Brain microvascular endothelial cell (primary cell): ENCODE results near the gene RABGGTA.

Source experiments
- DNase-seq: peaks from one replicate; pipeline ENCODE4 v3.0.0-alpha.2; 2020
- H3K27ac ChIP-seq: fragments of 250-450 bp; sonication (Bioruptor Pico); 2 replicates; pipeline ENCODE4 v1.5.1; 2020; ENCODE audit warnings: mild to moderate bottlenecking, moderate library complexity
- H3K27me3 ChIP-seq: fragments of 250-450 bp; sonication (Bioruptor Pico); replicated peaks from 2 replicates; pipeline ENCODE4 v1.5.1; 2020; ENCODE audit warnings: mild to moderate bottlenecking
- H3K36me3 ChIP-seq: fragments of 250-450 bp; sonication (Bioruptor Pico); replicated peaks from 2 replicates; pipeline ENCODE4 v1.5.1; 2020; ENCODE audit warnings: mild to moderate bottlenecking
- H3K4me3 ChIP-seq: 2 replicates; pipeline ENCODE4 v1.5.1; 2011; ENCODE audit warnings: low read depth, mild to moderate bottlenecking, control low read depth, low read length, moderate library complexity
- in situ Hi-C: cut with HindIII; loops from 2 replicates; pipeline ENCODE4 v1.10.0; 2017; ENCODE audit warnings: low sequenced_read_pairs, low pct_ligation_motif_present
- TF ChIP-seq, protein P1 (sequence below): IDR thresholded peaks from 2 replicates; pipeline ENCODE4 v1.5.1; 2011; ENCODE audit warnings: low read depth, mild to moderate bottlenecking, moderate library complexity, low read length, control low read depth, inconsistent platforms; ENCODE audit errors: missing control alignments

Gene RABGGTA

DNA sequence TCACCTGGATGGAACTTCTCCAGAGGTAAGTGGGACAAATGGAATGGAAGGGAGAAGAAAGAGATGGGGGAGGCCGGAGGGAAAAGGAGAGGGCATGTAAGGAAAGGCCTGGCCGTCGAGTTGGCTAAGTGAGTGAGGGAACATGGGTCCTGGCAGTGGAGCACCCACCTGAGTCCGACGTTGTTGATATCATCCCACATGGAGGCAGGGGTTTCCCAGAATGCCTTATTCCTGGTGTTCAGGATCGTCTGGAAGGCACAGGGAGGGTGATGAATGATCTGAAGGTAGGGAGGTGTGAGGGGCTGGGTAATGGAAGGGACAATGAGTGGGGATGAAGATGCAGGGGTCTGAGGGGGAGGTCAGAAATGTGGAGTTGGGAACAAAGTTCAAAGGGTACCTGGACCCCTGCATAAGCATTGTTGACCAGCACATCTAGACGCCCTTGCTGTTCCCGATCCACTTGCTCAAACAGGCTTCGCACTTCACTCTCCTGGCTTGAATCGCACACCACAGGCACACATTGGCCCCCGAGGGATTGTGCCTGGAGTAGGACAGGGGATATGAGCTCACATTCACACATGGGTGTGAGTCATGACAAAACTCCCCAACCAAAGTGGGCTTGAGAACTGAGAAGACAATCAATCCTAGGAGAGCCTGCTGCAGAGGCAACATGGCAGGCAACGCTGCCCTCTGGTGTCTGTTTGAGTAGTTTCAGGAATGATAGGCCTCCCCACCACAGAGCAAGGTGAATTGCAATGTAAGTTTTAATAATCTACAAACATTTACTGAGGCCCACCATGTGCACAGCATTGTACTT, 25.2 kb upstream of the RABGGTA start:
- in situ Hi-C loops, result loop anchor here (10.0 kb wide), 1 partner anchor 52 kb away; the partner anchor contains the start of gene TINF2
- peak; percentile 91 for DNase-seq
- H3K36me3 ChIP-seq, result peaks cover 9% of the 10 kb centered on the region
- no peaks in the 10 kb centered on the region for H3K27me3 ChIP-seq
- TF ChIP-seq, protein P1, sequence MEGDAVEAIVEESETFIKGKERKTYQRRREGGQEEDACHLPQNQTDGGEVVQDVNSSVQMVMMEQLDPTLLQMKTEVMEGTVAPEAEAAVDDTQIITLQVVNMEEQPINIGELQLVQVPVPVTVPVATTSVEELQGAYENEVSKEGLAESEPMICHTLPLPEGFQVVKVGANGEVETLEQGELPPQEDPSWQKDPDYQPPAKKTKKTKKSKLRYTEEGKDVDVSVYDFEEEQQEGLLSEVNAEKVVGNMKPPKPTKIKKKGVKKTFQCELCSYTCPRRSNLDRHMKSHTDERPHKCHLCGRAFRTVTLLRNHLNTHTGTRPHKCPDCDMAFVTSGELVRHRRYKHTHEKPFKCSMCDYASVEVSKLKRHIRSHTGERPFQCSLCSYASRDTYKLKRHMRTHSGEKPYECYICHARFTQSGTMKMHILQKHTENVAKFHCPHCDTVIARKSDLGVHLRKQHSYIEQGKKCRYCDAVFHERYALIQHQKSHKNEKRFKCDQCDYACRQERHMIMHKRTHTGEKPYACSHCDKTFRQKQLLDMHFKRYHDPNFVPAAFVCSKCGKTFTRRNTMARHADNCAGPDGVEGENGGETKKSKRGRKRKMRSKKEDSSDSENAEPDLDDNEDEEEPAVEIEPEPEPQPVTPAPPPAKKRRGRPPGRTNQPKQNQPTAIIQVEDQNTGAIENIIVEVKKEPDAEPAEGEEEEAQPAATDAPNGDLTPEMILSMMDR, result peak; percentile 87
- peak overlapping the region; percentile 29 for H3K27ac ChIP-seq
- H3K4me3 ChIP-seq, result no peak overlapping the region

DNA sequence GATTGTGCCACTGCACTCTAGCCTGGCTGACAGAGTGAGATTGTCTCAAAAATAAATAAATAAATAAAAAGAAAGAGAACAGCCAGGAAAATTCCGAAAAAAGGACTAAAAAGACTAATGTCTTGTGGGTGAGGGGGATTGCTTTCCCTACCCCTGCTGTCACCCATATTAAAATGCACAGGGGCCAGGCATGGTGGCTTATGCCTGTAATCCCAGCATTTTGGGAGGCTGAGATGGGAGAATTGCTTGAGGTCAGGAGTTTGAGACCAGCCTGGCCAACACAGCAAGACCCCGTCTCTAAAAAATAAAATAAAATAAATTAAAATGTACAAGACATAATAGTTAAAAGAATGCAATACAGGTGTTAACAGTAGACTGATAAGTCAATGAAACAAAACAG, 22.1 kb upstream of the RABGGTA start:
- in situ Hi-C loops, result loop anchor here (10.0 kb wide), 1 partner anchor 49 kb away; the partner anchor contains the start of gene TINF2
- Histone ChIP-seq H3K4me3 (no peak overlapping the region), H3K27me3 (no peaks in the 10 kb centered on the region), H3K27ac (no peak overlapping the region), H3K36me3 (peaks cover 11% of the 10 kb centered on the region)
- DNase-seq, result no peak
- TF ChIP-seq, protein P1, result no peak

DNA sequence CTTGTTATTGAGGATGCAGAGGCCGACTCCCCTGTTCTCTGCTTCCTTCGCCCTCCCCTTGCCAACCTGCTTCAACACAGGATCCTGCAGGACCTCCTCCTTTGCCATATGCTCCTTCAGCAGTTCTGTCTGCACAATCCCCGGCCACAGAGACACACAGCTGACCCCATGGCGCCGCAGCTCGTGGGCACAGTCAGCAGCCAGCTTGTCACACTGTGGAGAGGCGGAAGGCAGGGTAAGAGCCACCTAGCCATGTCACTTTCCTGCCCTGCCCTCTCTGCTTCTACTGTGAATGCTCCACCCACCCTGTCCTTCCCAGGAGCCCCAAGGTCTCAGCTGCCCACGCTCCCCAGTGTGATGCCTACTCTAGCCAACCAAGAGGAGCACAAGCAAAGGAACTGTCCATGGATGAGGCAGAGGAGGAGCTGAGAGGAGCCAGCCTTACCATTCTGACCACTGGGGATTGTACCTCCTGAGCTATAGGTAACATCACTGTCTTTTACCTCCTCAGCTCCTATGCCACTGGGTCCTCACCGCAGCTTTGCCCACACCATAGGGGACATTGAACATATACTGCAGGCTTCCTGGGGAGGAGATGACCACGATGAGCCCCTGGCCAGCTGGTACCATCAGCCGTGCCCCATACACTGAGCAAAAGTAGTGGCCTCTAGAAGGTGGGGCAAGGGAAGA, 20.9 kb upstream of the RABGGTA start:
- in situ Hi-C loops, result loop anchor here (10.0 kb wide), 1 partner anchor 47 kb away; the partner anchor contains the start of gene TINF2
- H3K27ac ChIP-seq, result no peak overlapping the region
- TF ChIP-seq, protein P1, result no peak

DNA sequence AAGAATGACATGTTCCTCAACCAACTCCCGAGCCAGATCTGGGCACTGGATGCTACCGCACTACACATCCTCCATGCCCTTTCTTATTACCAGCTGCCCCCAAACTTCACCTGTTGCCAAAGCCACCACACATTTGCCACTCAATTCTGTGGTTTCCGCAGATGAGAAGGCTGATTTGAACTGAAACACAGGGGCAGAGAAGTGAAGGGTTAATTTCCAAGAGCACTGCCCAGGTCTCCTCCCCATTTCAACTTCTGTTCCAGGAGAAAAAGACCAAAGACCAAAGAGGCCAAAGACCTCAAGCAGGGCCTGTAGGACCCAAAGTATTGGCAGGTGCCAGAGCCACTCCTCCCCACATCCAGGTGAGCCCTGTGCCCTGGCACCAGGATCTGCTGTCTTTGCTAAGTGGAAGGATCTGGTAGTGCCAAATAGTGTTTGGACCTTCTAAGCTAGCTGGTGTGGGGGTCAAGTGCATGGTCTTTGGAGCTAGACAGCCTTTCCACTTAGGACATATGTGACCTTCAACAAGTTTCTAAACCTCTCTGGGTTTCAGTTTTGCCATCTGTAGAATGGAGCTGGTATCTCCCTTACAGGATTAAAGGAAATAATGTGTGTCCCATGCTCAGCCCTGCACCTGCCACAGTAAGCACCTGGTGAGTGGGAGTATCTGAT, 20.2 kb upstream of the RABGGTA start:
- TF ChIP-seq, protein P1, result no peak
- H3K27me3 ChIP-seq, result no peaks in the 10 kb centered on the region
- DNase-seq, result no peak
- in situ Hi-C loops, result loop anchor here (10.0 kb wide), 1 partner anchor 47 kb away; the partner anchor contains the start of gene TINF2
- no peak overlapping the region for H3K4me3 ChIP-seq
- peaks cover 11% of the 10 kb centered on the region for H3K36me3 ChIP-seq
- no peak overlapping the region for H3K27ac ChIP-seq

More for the DNA sequence above, 20.9 kb upstream of the RABGGTA start:
- DNase-seq, result no peak
- Histone ChIP-seq H3K4me3 (no peak overlapping the region), H3K27me3 (no peaks in the 10 kb centered on the region), H3K36me3 (peaks cover 11% of the 10 kb centered on the region)

DNA sequence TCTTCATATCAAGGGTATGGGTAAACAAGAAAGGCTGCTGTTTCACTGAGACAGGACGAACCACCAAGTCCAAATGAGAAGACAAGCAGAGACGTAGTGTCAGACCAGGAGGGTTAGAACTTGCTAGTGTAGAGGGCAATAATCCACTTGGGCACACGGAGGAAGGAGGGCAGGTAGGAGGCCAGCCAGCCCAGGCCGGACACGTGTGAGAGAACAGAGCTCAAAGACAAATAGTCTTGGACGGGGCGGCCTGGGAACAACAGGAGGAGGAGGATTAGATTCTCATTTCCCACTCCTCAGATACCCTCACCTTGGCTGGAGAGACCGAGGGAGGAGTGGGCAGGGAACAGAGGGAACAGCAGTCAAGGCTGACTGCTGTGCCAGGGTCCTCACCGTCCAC, 19.3 kb upstream of the RABGGTA start:
- Histone ChIP-seq H3K27ac (no peak overlapping the region), H3K27me3 (no peaks in the 10 kb centered on the region), H3K36me3 (peaks cover 7% of the 10 kb centered on the region), H3K4me3 (no peak overlapping the region)
- in situ Hi-C loops, result loop anchor here (10.0 kb wide), 1 partner anchor 46 kb away; the partner anchor contains the start of gene TINF2
- DNase-seq, result no peak
- TF ChIP-seq, protein P1, result no peak
